ENCODE results near the gene SLC23A3.

Gene SLC23A3

DNA sequence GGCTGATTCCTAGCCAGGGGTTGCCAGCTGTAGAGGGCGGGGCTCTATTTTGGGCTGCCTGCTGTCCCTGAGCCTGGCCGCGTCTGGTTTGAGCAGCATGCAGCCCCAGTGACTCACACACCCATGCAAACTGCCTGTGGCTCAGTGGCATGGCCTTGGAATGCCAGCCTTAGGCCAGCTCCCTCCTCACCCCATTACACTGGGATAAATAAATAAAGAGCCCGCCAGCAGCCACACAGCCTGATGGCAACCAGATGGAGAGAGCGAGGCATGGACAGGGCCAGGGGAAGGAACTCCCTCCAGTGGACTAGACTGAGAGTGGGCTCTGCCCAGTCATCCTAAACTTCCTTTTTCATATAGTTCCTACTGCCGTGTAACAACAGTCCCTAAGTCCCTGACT is 27.5 kb downstream of the SLC23A3 start (continued):
- TF ChIP-seq, protein P1, sequence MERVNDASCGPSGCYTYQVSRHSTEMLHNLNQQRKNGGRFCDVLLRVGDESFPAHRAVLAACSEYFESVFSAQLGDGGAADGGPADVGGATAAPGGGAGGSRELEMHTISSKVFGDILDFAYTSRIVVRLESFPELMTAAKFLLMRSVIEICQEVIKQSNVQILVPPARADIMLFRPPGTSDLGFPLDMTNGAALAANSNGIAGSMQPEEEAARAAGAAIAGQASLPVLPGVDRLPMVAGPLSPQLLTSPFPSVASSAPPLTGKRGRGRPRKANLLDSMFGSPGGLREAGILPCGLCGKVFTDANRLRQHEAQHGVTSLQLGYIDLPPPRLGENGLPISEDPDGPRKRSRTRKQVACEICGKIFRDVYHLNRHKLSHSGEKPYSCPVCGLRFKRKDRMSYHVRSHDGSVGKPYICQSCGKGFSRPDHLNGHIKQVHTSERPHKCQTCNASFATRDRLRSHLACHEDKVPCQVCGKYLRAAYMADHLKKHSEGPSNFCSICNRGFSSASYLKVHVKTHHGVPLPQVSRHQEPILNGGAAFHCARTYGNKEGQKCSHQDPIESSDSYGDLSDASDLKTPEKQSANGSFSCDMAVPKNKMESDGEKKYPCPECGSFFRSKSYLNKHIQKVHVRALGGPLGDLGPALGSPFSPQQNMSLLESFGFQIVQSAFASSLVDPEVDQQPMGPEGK (CRISPR knock-in tag; IDR thresholded peaks at IDR 0.05; ENCODE audit: borderline replicate concordance): no peak
- TF ChIP-seq, protein P2, sequence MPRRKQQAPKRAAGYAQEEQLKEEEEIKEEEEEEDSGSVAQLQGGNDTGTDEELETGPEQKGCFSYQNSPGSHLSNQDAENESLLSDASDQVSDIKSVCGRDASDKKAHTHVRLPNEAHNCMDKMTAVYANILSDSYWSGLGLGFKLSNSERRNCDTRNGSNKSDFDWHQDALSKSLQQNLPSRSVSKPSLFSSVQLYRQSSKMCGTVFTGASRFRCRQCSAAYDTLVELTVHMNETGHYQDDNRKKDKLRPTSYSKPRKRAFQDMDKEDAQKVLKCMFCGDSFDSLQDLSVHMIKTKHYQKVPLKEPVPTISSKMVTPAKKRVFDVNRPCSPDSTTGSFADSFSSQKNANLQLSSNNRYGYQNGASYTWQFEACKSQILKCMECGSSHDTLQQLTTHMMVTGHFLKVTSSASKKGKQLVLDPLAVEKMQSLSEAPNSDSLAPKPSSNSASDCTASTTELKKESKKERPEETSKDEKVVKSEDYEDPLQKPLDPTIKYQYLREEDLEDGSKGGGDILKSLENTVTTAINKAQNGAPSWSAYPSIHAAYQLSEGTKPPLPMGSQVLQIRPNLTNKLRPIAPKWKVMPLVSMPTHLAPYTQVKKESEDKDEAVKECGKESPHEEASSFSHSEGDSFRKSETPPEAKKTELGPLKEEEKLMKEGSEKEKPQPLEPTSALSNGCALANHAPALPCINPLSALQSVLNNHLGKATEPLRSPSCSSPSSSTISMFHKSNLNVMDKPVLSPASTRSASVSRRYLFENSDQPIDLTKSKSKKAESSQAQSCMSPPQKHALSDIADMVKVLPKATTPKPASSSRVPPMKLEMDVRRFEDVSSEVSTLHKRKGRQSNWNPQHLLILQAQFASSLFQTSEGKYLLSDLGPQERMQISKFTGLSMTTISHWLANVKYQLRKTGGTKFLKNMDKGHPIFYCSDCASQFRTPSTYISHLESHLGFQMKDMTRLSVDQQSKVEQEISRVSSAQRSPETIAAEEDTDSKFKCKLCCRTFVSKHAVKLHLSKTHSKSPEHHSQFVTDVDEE (CRISPR knock-in tag; IDR thresholded peaks at IDR 0.05): no peak
- TF ChIP-seq TOX (CRISPR knock-in tag; IDR thresholded peaks at IDR 0.05; ENCODE audit: borderline replicate concordance) (no peak), ISL1 (CRISPR knock-in tag; IDR thresholded peaks at IDR 0.05) (no peak)

DNA sequence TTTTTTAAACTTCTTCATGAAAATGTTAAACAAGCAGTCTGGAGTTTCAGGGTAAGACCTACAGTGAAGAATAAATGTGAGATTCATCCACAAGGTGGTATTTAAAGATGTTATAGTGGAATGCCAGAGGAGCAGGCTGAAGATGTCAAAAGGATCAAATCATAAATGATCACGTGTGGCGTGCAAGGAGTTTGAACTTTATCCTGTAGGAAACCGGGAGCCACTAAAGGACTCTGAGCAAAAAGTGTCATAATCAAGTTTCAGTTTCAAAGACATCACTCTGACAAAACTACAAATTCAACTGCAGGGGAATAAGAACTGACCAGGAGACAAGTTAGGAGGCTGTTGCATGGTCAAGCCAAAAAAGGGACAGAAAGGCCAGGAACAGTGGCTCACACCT is 29.1 kb downstream of the SLC23A3 start:
- ATAC-seq: no peak
- TF ChIP-seq, protein P1 (CRISPR knock-in tag; IDR thresholded peaks at IDR 0.05; ENCODE audit: borderline replicate concordance): no peak
- no peak for TF ChIP-seq RARB (CRISPR knock-in tag; IDR thresholded peaks at IDR 0.05)
- no peak for TF ChIP-seq ISL1 (CRISPR knock-in tag; IDR thresholded peaks at IDR 0.05)
- TF ChIP-seq CSDC2 (CRISPR knock-in tag; IDR thresholded peaks at IDR 0.05): no peak
- no peak for TF ChIP-seq OSR1 (CRISPR knock-in tag; IDR thresholded peaks at IDR 0.05)
- no peak for TF ChIP-seq PPARA (CRISPR knock-in tag; IDR thresholded peaks at IDR 0.05; ENCODE audit: borderline replicate concordance)
- TF ChIP-seq SNAI2 (CRISPR knock-in tag; IDR thresholded peaks at IDR 0.05): no peak
- TF ChIP-seq ESRRG (CRISPR knock-in tag; IDR thresholded peaks at IDR 0.05): no peak
- no peak for TF ChIP-seq ZFP3 (CRISPR knock-in tag; IDR thresholded peaks at IDR 0.05)
- no peak for TF ChIP-seq BACH2 (CRISPR knock-in tag; IDR thresholded peaks at IDR 0.05; ENCODE audit: borderline replicate concordance)
- TF ChIP-seq ZFP30 (CRISPR knock-in tag; IDR thresholded peaks at IDR 0.05): no peak
- TF ChIP-seq TCF4 (CRISPR knock-in tag; IDR thresholded peaks at IDR 0.05; ENCODE audit: borderline replicate concordance): no peak
- TF ChIP-seq, protein P2 (CRISPR knock-in tag; IDR thresholded peaks at IDR 0.05): no peak
- no peak for TF ChIP-seq ZNF565 (CRISPR knock-in tag; conservative IDR thresholded peaks at IDR 0.05; ENCODE audit: low read depth)
- TF ChIP-seq, protein P3, sequence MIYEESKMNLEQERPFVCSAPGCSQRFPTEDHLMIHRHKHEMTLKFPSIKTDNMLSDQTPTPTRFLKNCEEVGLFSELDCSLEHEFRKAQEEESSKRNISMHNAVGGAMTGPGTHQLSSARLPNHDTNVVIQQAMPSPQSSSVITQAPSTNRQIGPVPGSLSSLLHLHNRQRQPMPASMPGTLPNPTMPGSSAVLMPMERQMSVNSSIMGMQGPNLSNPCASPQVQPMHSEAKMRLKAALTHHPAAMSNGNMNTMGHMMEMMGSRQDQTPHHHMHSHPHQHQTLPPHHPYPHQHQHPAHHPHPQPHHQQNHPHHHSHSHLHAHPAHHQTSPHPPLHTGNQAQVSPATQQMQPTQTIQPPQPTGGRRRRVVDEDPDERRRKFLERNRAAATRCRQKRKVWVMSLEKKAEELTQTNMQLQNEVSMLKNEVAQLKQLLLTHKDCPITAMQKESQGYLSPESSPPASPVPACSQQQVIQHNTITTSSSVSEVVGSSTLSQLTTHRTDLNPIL (CRISPR knock-in tag; IDR thresholded peaks at IDR 0.05; ENCODE audit: low read depth): no peak
- TF ChIP-seq, protein P4, sequence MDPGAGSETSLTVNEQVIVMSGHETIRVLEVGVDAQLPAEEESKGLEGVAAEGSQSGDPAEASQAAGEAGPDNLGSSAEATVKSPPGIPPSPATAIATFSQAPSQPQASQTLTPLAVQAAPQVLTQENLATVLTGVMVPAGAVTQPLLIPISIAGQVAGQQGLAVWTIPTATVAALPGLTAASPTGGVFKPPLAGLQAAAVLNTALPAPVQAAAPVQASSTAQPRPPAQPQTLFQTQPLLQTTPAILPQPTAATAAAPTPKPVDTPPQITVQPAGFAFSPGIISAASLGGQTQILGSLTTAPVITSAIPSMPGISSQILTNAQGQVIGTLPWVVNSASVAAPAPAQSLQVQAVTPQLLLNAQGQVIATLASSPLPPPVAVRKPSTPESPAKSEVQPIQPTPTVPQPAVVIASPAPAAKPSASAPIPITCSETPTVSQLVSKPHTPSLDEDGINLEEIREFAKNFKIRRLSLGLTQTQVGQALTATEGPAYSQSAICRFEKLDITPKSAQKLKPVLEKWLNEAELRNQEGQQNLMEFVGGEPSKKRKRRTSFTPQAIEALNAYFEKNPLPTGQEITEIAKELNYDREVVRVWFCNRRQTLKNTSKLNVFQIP (CRISPR knock-in tag; IDR thresholded peaks at IDR 0.05; ENCODE audit: borderline replicate concordance, low read depth): no peak
- no peak for TF ChIP-seq ZNF8 (CRISPR knock-in tag; IDR thresholded peaks at IDR 0.05)
- no peak for TF ChIP-seq ARNTL (CRISPR knock-in tag; IDR thresholded peaks at IDR 0.05; ENCODE audit: borderline replicate concordance, low read depth)
- TF ChIP-seq ZNF70 (CRISPR knock-in tag; IDR thresholded peaks at IDR 0.05): no peak
- no peak for TF ChIP-seq TOX (CRISPR knock-in tag; IDR thresholded peaks at IDR 0.05; ENCODE audit: borderline replicate concordance)
